H1 (cell line): ENCODE data around the gene SGK1. TPM values are rescaled to one million over a fixed set of nuclear protein-coding genes. Genes with fewer than 3 reads are reported as not detected.

ENCODE experiments used
- CTCF ChIA-PET: fragments of 300-600 bp; sonication (Branson Sonifier 250); formaldehyde crosslinking; loops from one replicate; lab custom pipeline; 2021; ENCODE audit not compliant: partially characterized antibody; lab: Charles Lee
- POLR2A ChIA-PET: fragments of 300-600 bp; sonication (Branson Sonifier 250); formaldehyde crosslinking; loops from one replicate; lab custom pipeline; 2021; ENCODE audit warnings: inconsistent platforms; ENCODE audit not compliant: partially characterized antibody; lab: Charles Lee
- DNase-seq, 2 experiments: peaks; one replicate each; pipeline versions ENCODE4 v3.0.0 to v3.0.0-alpha.2; 2010 to 2022; ENCODE audit warnings: low spot score in 2 of 2, low read depth in 1 of 2, mixed read lengths in 1 of 2
- FAIRE-seq: peaks from 2 replicates; lab custom pipeline; 2011; peaks lifted over from hg19 to GRCh38; lab: Jason Lieb, UNC
- H2AFZ ChIP-seq: 2 replicates; pipeline ENCODE4 v1.8.1; 2012; ENCODE audit warnings: low read length, inconsistent platforms
- H2AK5ac ChIP-seq: 2 replicates; pipeline ENCODE4 v1.6.1; 2013; ENCODE audit warnings: low read depth, low read length
- H2BK120ac ChIP-seq: replicated peaks from 2 replicates; pipeline ENCODE3; 2013; ENCODE audit warnings: low read depth, low read length, inconsistent platforms
- H2BK12ac ChIP-seq: 2 replicates; pipeline ENCODE4 v1.6.1; 2013; ENCODE audit warnings: low read depth, low read length
- H2BK15ac ChIP-seq: 2 replicates; pipeline ENCODE4 v1.6.1; 2013; ENCODE audit warnings: low read length
- H2BK20ac ChIP-seq: 2 replicates; pipeline ENCODE4 v1.6.1; 2013; ENCODE audit warnings: low read length
- H2BK5ac ChIP-seq: 2 replicates; pipeline ENCODE4 v1.6.1; 2013; ENCODE audit warnings: low read depth, low read length
- H3K14ac ChIP-seq: 2 replicates; pipeline ENCODE4 v1.6.1; 2013; ENCODE audit warnings: inconsistent platforms; ENCODE audit not compliant: insufficient read length
- H3K18ac ChIP-seq: 2 replicates; pipeline ENCODE4 v1.6.1; 2013; ENCODE audit warnings: low read length; ENCODE audit errors: extremely low read depth
- H3K23ac ChIP-seq: 2 replicates; pipeline ENCODE4 v1.6.1; 2013; ENCODE audit warnings: inconsistent platforms; ENCODE audit not compliant: insufficient read length
- H3K23me2 ChIP-seq: 2 replicates; pipeline ENCODE4 v1.6.1; 2013; ENCODE audit warnings: low read depth, low read length
- H3K27ac ChIP-seq: 2 replicates; pipeline ENCODE4 v1.6.1; 2011; ENCODE audit warnings: low read depth, low read length, inconsistent platforms
- H3K27me3 ChIP-seq, 4 experiments: replicated peaks in 1 of 4; 1 replicate in 1 of 4; 2 replicates in 3 of 4; pipeline versions ENCODE4 v1.6.1 to v1.8.1; 2011 to 2013; ENCODE audit warnings: low read length in 3 of 4, mild to moderate bottlenecking in 3 of 4, inconsistent platforms in 2 of 4, mixed read lengths in 2 of 4, moderate library complexity in 1 of 4; ENCODE audit not compliant: control insufficient read depth in 3 of 4, insufficient read depth in 3 of 4; ENCODE audit errors: extremely low read depth in 1 of 4
- H3K36me3 ChIP-seq, 4 experiments: 2 replicates each; pipeline versions ENCODE4 v1.6.1 to v1.8.1; 2011 to 2013; ENCODE audit warnings: mild to moderate bottlenecking in 4 of 4, low read length in 3 of 4, moderate library complexity in 2 of 4, control low read depth in 1 of 4, inconsistent platforms in 1 of 4; ENCODE audit not compliant: insufficient read depth in 4 of 4, control insufficient read depth in 2 of 4
- H3K4ac ChIP-seq: replicated peaks from 2 replicates; pipeline ENCODE3; 2013; ENCODE audit warnings: low read length, low read depth, mixed read lengths, inconsistent platforms; ENCODE audit not compliant: insufficient read length
- H3K4me1 ChIP-seq, 4 experiments: replicated peaks in 1 of 4; 1 replicate in 1 of 4; 2 replicates in 3 of 4; pipeline versions ENCODE4 v1.6.1 to v1.8.1; 2011 to 2013; ENCODE audit warnings: low read length in 3 of 4, inconsistent platforms in 2 of 4, mixed read lengths in 1 of 4; ENCODE audit not compliant: insufficient read depth in 4 of 4, control insufficient read depth in 3 of 4
- H3K4me2 ChIP-seq, 2 experiments: 2 replicates each; pipeline versions ENCODE4 v1.6.1 to v1.8.1; 2011 to 2013; ENCODE audit warnings: low read depth in 2 of 2, low read length in 2 of 2, control low read depth in 1 of 2, inconsistent platforms in 1 of 2, mild to moderate bottlenecking in 1 of 2; ENCODE audit not compliant: insufficient read depth in 1 of 2
- H3K4me3 ChIP-seq, 4 experiments: fragments of 200-600, 300-600 bp in 1 of 4; sonication (generic), shearing (Covaris generic), sonication (Bioruptor Twin) in 1 of 4; 2 replicates each; pipeline versions ENCODE4 v1.5.1 to v1.8.1; 2011 to 2016; ENCODE audit warnings: low read length in 4 of 4, low read depth in 3 of 4, control low read depth in 2 of 4, inconsistent platforms in 2 of 4, mild to moderate bottlenecking in 2 of 4, mixed read lengths in 1 of 4, moderate library complexity in 1 of 4; ENCODE audit not compliant: insufficient read depth in 2 of 4; ENCODE audit errors: extremely low read depth in 1 of 4
- H3K56ac ChIP-seq: replicated peaks from 2 replicates; pipeline ENCODE3; 2013; ENCODE audit warnings: low read depth, mild to moderate bottlenecking, mixed read lengths, low read length, inconsistent platforms; ENCODE audit not compliant: insufficient read length
- H3K79me1 ChIP-seq: 2 replicates; pipeline ENCODE4 v1.6.1; 2013; ENCODE audit warnings: low read depth, low read length, control low read depth
- H3K79me2 ChIP-seq, 2 experiments: 2 replicates each; pipeline versions ENCODE4 v1.6.1 to v1.8.1; 2012 to 2013; ENCODE audit warnings: low read length in 2 of 2, mild to moderate bottlenecking in 2 of 2, inconsistent platforms in 1 of 2; ENCODE audit not compliant: insufficient read depth in 2 of 2, control insufficient read depth in 1 of 2
- H3K9ac ChIP-seq, 4 experiments: replicated peaks in 1 of 4; 1 replicate in 1 of 4; 2 replicates in 3 of 4; pipeline versions ENCODE4 v1.6.1 to v1.8.1; 2011 to 2013; ENCODE audit warnings: low read depth in 3 of 4, low read length in 3 of 4, control low read depth in 2 of 4, mild to moderate bottlenecking in 2 of 4, moderate library complexity in 2 of 4, inconsistent platforms in 1 of 4; ENCODE audit errors: extremely low read depth in 1 of 4
- H3K9me3 ChIP-seq, 2 experiments: 2 replicates each; pipeline versions ENCODE4 v1.6.1 to v1.8.1; 2012 to 2013; ENCODE audit warnings: mild to moderate bottlenecking in 2 of 2, moderate library complexity in 2 of 2, control low read depth in 1 of 2, inconsistent platforms in 1 of 2, low read depth in 1 of 2, low read length in 1 of 2, mixed read lengths in 1 of 2; ENCODE audit not compliant: insufficient read depth in 2 of 2
- H4K20me1 ChIP-seq, 2 experiments: replicated peaks in 1 of 2; 2 replicates each; pipeline versions ENCODE3 to v1.8.1; 2011 to 2013; ENCODE audit warnings: inconsistent platforms in 2 of 2, low read length in 2 of 2, mild to moderate bottlenecking in 1 of 2; ENCODE audit not compliant: insufficient read depth in 2 of 2, control insufficient read depth in 1 of 2
- H4K5ac ChIP-seq: 2 replicates; pipeline ENCODE4 v1.6.1; 2013; ENCODE audit warnings: low read length, low read depth, mixed read lengths, inconsistent platforms; ENCODE audit not compliant: insufficient read length
- H4K8ac ChIP-seq: 2 replicates; pipeline ENCODE4 v1.8.0; 2013; ENCODE audit warnings: mild to moderate bottlenecking, moderate library complexity, low read length, inconsistent platforms; ENCODE audit not compliant: insufficient read depth; ENCODE audit errors: extremely low read depth
- H4K91ac ChIP-seq: replicated peaks from 2 replicates; pipeline ENCODE3; 2013; ENCODE audit warnings: low read length, mixed read lengths, inconsistent platforms; ENCODE audit not compliant: insufficient read length
- BRCA1 ChIP-seq: IDR thresholded peaks from 2 replicates; pipeline ENCODE4 v1.6.1; 2012; ENCODE audit warnings: low read depth, low read length, improper control_type of control experiment
- CBX5 ChIP-seq: fragments of 300-800, 300-1000 bp; sonication (generic); IDR thresholded peaks from 2 replicates; pipeline ENCODE4 v1.7.1; 2016; ENCODE audit warnings: antibody characterized with exemption, low read length, low read depth
- CHD1 ChIP-seq: IDR thresholded peaks from 2 replicates; pipeline ENCODE4 v1.6.1; 2012; ENCODE audit warnings: low read depth, low read length, improper control_type of control experiment
- EP300 ChIP-seq, 2 experiments: IDR thresholded peaks; 1 replicate in 1 of 2; 2 replicates in 1 of 2; pipeline ENCODE4 v1.6.1; 2011 to 2012; ENCODE audit warnings: low read depth in 2 of 2, low read length in 2 of 2, mild to moderate bottlenecking in 2 of 2, borderline replicate concordance in 1 of 2, inconsistent platforms in 1 of 2, moderate library complexity in 1 of 2
- EZH2 ChIP-seq: fragments of 200-600 bp; sonication (generic); IDR thresholded peaks from 2 replicates; pipeline ENCODE4 v1.7.1; 2012; ENCODE audit warnings: low read depth, mild to moderate bottlenecking, moderate library complexity, low read length, inconsistent platforms; ENCODE audit not compliant: severe bottlenecking
- JUN ChIP-seq: IDR thresholded peaks from 2 replicates; pipeline ENCODE4 v1.6.1; 2011; ENCODE audit warnings: low read depth, mild to moderate bottlenecking, improper control_type of control experiment, low read length
- KDM5A ChIP-seq: fragments of 200-600 bp; IDR thresholded peaks from 2 replicates; pipeline ENCODE4 v1.7.1; 2012; ENCODE audit warnings: mild to moderate bottlenecking, low read length, inconsistent platforms, mixed read lengths
- NANOG ChIP-seq: IDR thresholded peaks from 2 replicates; pipeline ENCODE4 v1.6.1; 2011; ENCODE audit warnings: low read length, low read depth, mild to moderate bottlenecking, inconsistent platforms; ENCODE audit not compliant: insufficient read depth, poor library complexity, severe bottlenecking
- PHF8 ChIP-seq: fragments of 200-600 bp; sonication (generic); conservative IDR thresholded peaks from 2 replicates; pipeline ENCODE4 v1.7.1; 2012; ENCODE audit warnings: low read depth, mild to moderate bottlenecking, inconsistent platforms, low read length, moderate library complexity
- RAD21 ChIP-seq, 2 experiments: IDR thresholded peaks in 1 of 2; conservative IDR thresholded peaks in 1 of 2; 2 replicates each; pipeline ENCODE4 v1.6.1; 2011; ENCODE audit warnings: low read depth in 2 of 2, low read length in 2 of 2, improper control_type of control experiment in 1 of 2, inconsistent platforms in 1 of 2, mild to moderate bottlenecking in 1 of 2, moderate library complexity in 1 of 2
- SP4 ChIP-seq: IDR thresholded peaks from 2 replicates; pipeline ENCODE4 v1.6.1; 2012; ENCODE audit warnings: low read length, inconsistent platforms
- SRF ChIP-seq: IDR thresholded peaks from 2 replicates; pipeline ENCODE4 v1.6.1; 2011; ENCODE audit warnings: mild to moderate bottlenecking, low read depth, low read length, moderate library complexity
- TEAD4 ChIP-seq: IDR thresholded peaks from 2 replicates; pipeline ENCODE4 v1.6.1; 2012; ENCODE audit warnings: low read depth, low read length, inconsistent platforms, mixed read lengths
- WGBS, 2 experiments: shearing (Covaris generic) in 1 of 2; methylation state at CpG; one replicate each; pipeline versions ENCODE4 v1.1.6 to v1.1.7; 2013 to 2015; ENCODE audit warnings: low lambda C conversion rate in 2 of 2, mixed read lengths in 2 of 2, inconsistent platforms in 1 of 2, low coverage in 1 of 2, missing lambda C conversion rate in 1 of 2; ENCODE audit not compliant: insufficient replicate concordance in 2 of 2, insufficient coverage in 1 of 2, insufficient read length in 1 of 2; ENCODE audit errors: extremely low coverage in 1 of 2, missing lambda C conversion rate in 1 of 2; 5-methylcytosine and 5-hydroxymethylcytosine counted together
- polyA plus RNA-seq, 7 experiments: library from polyadenylated mRNA; depleted of rRNA in 3 of 7; stranded (reverse) in 5 of 7; unstranded in 2 of 7; fragments of >200 nt in 5 of 7; fragments of 200-250 nt in 2 of 7; gene quantifications; 1 replicate in 5 of 7; 2 replicates in 1 of 7; 4 replicates in 1 of 7; pipeline versions ENCODE4 v1.2.1 to v1.2.3, GENCODE V29; 2011 to 2013; ENCODE audit warnings: missing spikeins in 2 of 7, mixed read lengths in 2 of 7
- total RNA-seq: library from RNA; stranded (reverse); fragmentation: NEBNext Ultra II Directional; extraction: Animal tissue kit (Norgen Biotek cat#: 25700); gene quantifications from 2 replicates; pipeline ENCODE4 v1.2.1, GENCODE V29; 2021

SGK1 gene
- total and polyA plus RNA-seq, 2 of the 8 experiments (the other 6 are each of a cell fraction or from before 2014, with no cell fraction given) = 14.5 to 18.4 TPM

GRCh38 chr6:134168590-134169208 lies 149.2 kb downstream of the SGK1 start:
- H4K8ac ChIP-seq = no peak overlapping the region
- no peak overlapping the region for H2BK12ac ChIP-seq
- no peaks in the 10 kb centered on the region for H3K79me1 ChIP-seq
- no peak overlapping the region for H2BK120ac ChIP-seq
- H4K91ac ChIP-seq = no peak overlapping the region
- no peak overlapping the region for H3K9ac ChIP-seq
- H2BK20ac ChIP-seq = no peak overlapping the region
- H3K4me2 ChIP-seq = no peak overlapping the region
- no peak overlapping the region for H3K18ac ChIP-seq
- H3K23me2 ChIP-seq = no peaks in the 10 kb centered on the region
- no peak overlapping the region for H4K5ac ChIP-seq
- ChIA-PET CTCF (interaction anchor here (0.9 to 4.5 kb wide), 4 partner anchors 9 to 654 kb away, joined by 3 to 34 read pairs (median 5); no protein-coding TSS in a partner anchor), POLR2A (no interaction called here)
- H3K4me3 ChIP-seq = no peak overlapping the region
- H3K4me1 ChIP-seq = no peaks in the 10 kb centered on the region
- DNase-seq = no peak
- H3K27ac ChIP-seq = no peak overlapping the region
- no peak overlapping the region for H3K56ac ChIP-seq
- H2AK5ac ChIP-seq = no peak overlapping the region
- peaks cover 9 to 37% (median 22%) of the 10 kb centered on the region in 4 experiments for H3K36me3 ChIP-seq
- 97% methylated on average over 6 of the region's 8 CpGs; no CpG with 5 or more reads in 1 of the 2 experiments for WGBS, 2 experiments
- H3K9me3 ChIP-seq = no peaks in the 10 kb centered on the region
- no peak overlapping the region for H2BK5ac ChIP-seq
- no peaks in the 10 kb centered on the region for H3K79me2 ChIP-seq
- no peaks in the 10 kb centered on the region for H3K27me3 ChIP-seq
- FAIRE-seq = no peak
- no peak overlapping the region for H2BK15ac ChIP-seq
- H4K20me1 ChIP-seq = no peaks in the 10 kb centered on the region
- H3K14ac ChIP-seq = no peak overlapping the region
- H3K23ac ChIP-seq = no peak overlapping the region
- no peak overlapping the region for H3K4ac ChIP-seq
- no peak overlapping the region for H2AFZ ChIP-seq
- no peak for TF ChIP-seq CHD1
- TF ChIP-seq EZH2 = no peak
- TF ChIP-seq SP4 = no peak
- no peak for TF ChIP-seq NANOG
- TF ChIP-seq SRF = no peak
- no peak for TF ChIP-seq EP300 (IDR thresholded peaks at IDR 0.05; ENCODE audit: borderline replicate concordance in 1 of 2, low read depth in 2 of 2, low read length in 2 of 2)
- TF ChIP-seq BRCA1 = no peak
- TF ChIP-seq KDM5A = no peak
- TF ChIP-seq RAD21 (IDR thresholded peaks at IDR 0.05 in 1 of 2, conservative IDR thresholded peaks at IDR 0.05 in 1 of 2; ENCODE audit: low read depth in 2 of 2, low read length in 2 of 2) = no peak
- no peak for TF ChIP-seq PHF8
- TF ChIP-seq JUN = no peak
- no peak for TF ChIP-seq CBX5
- TF ChIP-seq TEAD4 = no peak
